PC-9 (cell line): Measurements from ENCODE around the gene EQTN. TPM values are rescaled to one million over a fixed set of nuclear protein-coding genes. Genes with fewer than 3 reads are reported as not detected.

ENCODE experiments used
- BruUV-seq: library from RNA; stranded (reverse); fragments of 400-500 nt; replicated peaks from 2 replicates; lab custom pipeline; 2021; lab: Mats Ljungman, UMichigan
- CTCF ChIA-PET: fragments of 300-600 bp; sonication (Branson Sonifier 250); formaldehyde crosslinking; loops from one replicate; lab custom pipeline; 2022; ENCODE audit warnings: antibody characterized with exemption; lab: Charles Lee
- POLR2A ChIA-PET: fragments of 300-600 bp; sonication (Branson Sonifier 250); formaldehyde crosslinking; loops from one replicate; lab custom pipeline; 2022; ENCODE audit warnings: antibody characterized with exemption; ENCODE audit not compliant: unreplicated experiment; lab: Charles Lee
- DNase-seq, 2 experiments: peaks; one replicate each; pipeline versions ENCODE4 v3.0.0 to v3.0.0-alpha.2; 2015 to 2022; ENCODE audit warnings: mixed read lengths in 1 of 2
- H2AFZ ChIP-seq: fragments of 200-600 bp; sonication (generic); 2 replicates; pipeline ENCODE4 v1.8.1; 2017; ENCODE audit warnings: antibody characterized with exemption
- H3F3A ChIP-seq: fragments of 200-600 bp; sonication (generic); 2 replicates; pipeline ENCODE4 v1.8.1; 2017; ENCODE audit warnings: antibody characterized with exemption, mild to moderate bottlenecking, low read depth; ENCODE audit not compliant: insufficient read depth
- H3K27ac ChIP-seq: fragments of 200-600 bp; sonication (generic); 2 replicates; pipeline ENCODE4 v1.6.1; 2016; ENCODE audit warnings: mixed run types
- H3K27me3 ChIP-seq: fragments of 200-600 bp; sonication (generic); 2 replicates; pipeline ENCODE4 v1.6.1; 2016; ENCODE audit warnings: low read depth, mixed run types; ENCODE audit not compliant: insufficient read depth
- H3K36me3 ChIP-seq: fragments of 200-600 bp; sonication (generic); 2 replicates; pipeline ENCODE4 v1.6.1; 2016; ENCODE audit warnings: low read depth, mixed run types
- H3K4me1 ChIP-seq: fragments of 200-600 bp; sonication (generic); replicated peaks from 2 replicates; pipeline ENCODE4 v1.6.1; 2016; ENCODE audit warnings: mixed run types; ENCODE audit not compliant: insufficient read depth
- H3K4me2 ChIP-seq: fragments of 200-600 bp; sonication (generic); 2 replicates; pipeline ENCODE4 v1.6.1; 2017; ENCODE audit warnings: mixed run types
- H3K4me3 ChIP-seq: fragments of 200-600 bp; sonication (generic); 2 replicates; pipeline ENCODE4 v1.6.1; 2016; ENCODE audit warnings: mixed run types
- H3K79me2 ChIP-seq: fragments of 200-600 bp; sonication (generic); 2 replicates; pipeline ENCODE4 v1.6.1; 2017; ENCODE audit warnings: low read depth, mixed run types
- H3K9me2 ChIP-seq: fragments of 200-600 bp; sonication (generic); 2 replicates; pipeline ENCODE4 v1.8.1; 2017; ENCODE audit warnings: mild to moderate bottlenecking; ENCODE audit not compliant: insufficient read depth
- H3K9me3 ChIP-seq: fragments of 200-600 bp; sonication (generic); 2 replicates; pipeline ENCODE4 v1.8.1; 2016; ENCODE audit warnings: low read depth; ENCODE audit not compliant: insufficient read depth
- H4K20me1 ChIP-seq: fragments of 200-600 bp; sonication (generic); 2 replicates; pipeline ENCODE4 v1.8.1; 2017; ENCODE audit not compliant: insufficient read depth
- CTCF ChIP-seq: fragments of 200-600 bp; sonication (generic); conservative IDR thresholded peaks from 2 replicates; pipeline ENCODE4 v1.6.1; 2017; ENCODE audit warnings: mixed run types, antibody characterized with exemption, mild to moderate bottlenecking, moderate library complexity
- EZH2 ChIP-seq: fragments of 200-600 bp; sonication (generic); IDR thresholded peaks from 2 replicates; pipeline ENCODE4 v1.8.0; 2017; ENCODE audit warnings: antibody characterized with exemption, low read depth
- intact Hi-C: fragments of 100-400 bp; cut with micrococcal nuclease; formaldehyde crosslinking; loops from one replicate; pipeline ENCODE4 v1.10.0; 2022; ENCODE audit not compliant: unreplicated experiment
- total RNA-seq: library from RNA; stranded (reverse); gene quantifications from 2 replicates; pipeline ENCODE4 v1.2.3, GENCODE V29; 2021

Gene EQTN
- total RNA-seq, 1 experiment from 2014 or later, result not detected

- ChIA-PET POLR2A (no interaction called here), CTCF (no interaction called here)
- no peak for TF ChIP-seq CTCF
- no peak for TF ChIP-seq EZH2
- Histone ChIP-seq H3K4me3 (no peak overlapping the region), H3K4me1 (no peaks in the 10 kb centered on the region), H3K27ac (no peak overlapping the region), H2AFZ (no peak overlapping the region), H3K4me2 (no peak overlapping the region), H4K20me1 (no peaks in the 10 kb centered on the region), H3K36me3 (no peaks in the 10 kb centered on the region), H3K9me2 (no peaks in the 10 kb centered on the region), H3K9me3 (no peaks in the 10 kb centered on the region), H3K27me3 (no peaks in the 10 kb centered on the region), H3K79me2 (no peaks in the 10 kb centered on the region), H3F3A (no peaks in the 10 kb centered on the region)
- no TSS peak for BruUV-seq
- intact Hi-C loops, result no loop called here
- DNase-seq, result no peak
These were observed 44.1 kb upstream of the EQTN start for GRCh38 chr9:27340961-27341511.

- H3K9me2 ChIP-seq, result no peaks in the 10 kb centered on the region
- no TSS peak for BruUV-seq
- DNase-seq, result no peak
- no peaks in the 10 kb centered on the region for H3K9me3 ChIP-seq
- no peaks in the 10 kb centered on the region for H3K79me2 ChIP-seq
- H3K4me2 ChIP-seq, result no peak overlapping the region
- no peaks in the 10 kb centered on the region for H3K36me3 ChIP-seq
- no peaks in the 10 kb centered on the region for H3K4me1 ChIP-seq
- no peaks in the 10 kb centered on the region for H4K20me1 ChIP-seq
- intact Hi-C loops, result no loop called here
- no peaks in the 10 kb centered on the region for H3F3A ChIP-seq
- TF ChIP-seq CTCF (no peak), EZH2 (no peak)
- H3K4me3 ChIP-seq, result no peak overlapping the region
- ChIA-PET POLR2A (no interaction called here), CTCF (no interaction called here)
- H2AFZ ChIP-seq, result no peak overlapping the region
- H3K27me3 ChIP-seq, result no peaks in the 10 kb centered on the region
- no peak overlapping the region for H3K27ac ChIP-seq
These were observed 43.3 kb upstream of the EQTN start for GRCh38 chr9:27340285-27340674.

GRCh38 chr9:27339661-27340284, 42.8 kb upstream of the EQTN start:
- BruUV-seq, result no TSS peak
- TF ChIP-seq EZH2, result no peak
- TF ChIP-seq CTCF, result no peak
- intact Hi-C loops, result loop anchor here (10.0 kb wide), 2 partner anchors 85 to 335 kb away; no protein-coding TSS in a partner anchor

More at GRCh38 chr9:27339661-27340284, 42.8 kb upstream of the EQTN start:
- no peaks in the 10 kb centered on the region for H3K79me2 ChIP-seq
- CTCF ChIA-PET, result no interaction called here
- no peak overlapping the region for H2AFZ ChIP-seq
- H3K36me3 ChIP-seq, result no peaks in the 10 kb centered on the region
- no peaks in the 10 kb centered on the region for H3K9me2 ChIP-seq
- no peak for DNase-seq
- H3K4me2 ChIP-seq, result no peak overlapping the region
- POLR2A ChIA-PET, result no interaction called here
- no peaks in the 10 kb centered on the region for H3K27me3 ChIP-seq
- no peaks in the 10 kb centered on the region for H3K9me3 ChIP-seq
- H3K4me3 ChIP-seq, result no peak overlapping the region
- H3K4me1 ChIP-seq, result no peaks in the 10 kb centered on the region
- H4K20me1 ChIP-seq, result no peaks in the 10 kb centered on the region
- H3K27ac ChIP-seq, result no peak overlapping the region
- H3F3A ChIP-seq, result no peaks in the 10 kb centered on the region
